Skin epidermis (tissue), 12 donors: ENCODE measurements around the gene PACSIN2.
"Not testable (repeated sequence)": the region's sequence is repeated elsewhere in the genome, so short reads cannot be mapped to it uniquely, and the experiment has no call there.

Experiments
- H3K27ac ChIP-seq, 21 experiments: fragments of 200-600 bp; sonication (generic) in 11 of 21; one replicate each; pipeline ENCODE4 v1.5.0; 2020; ENCODE audit warnings: mild to moderate bottlenecking in 3 of 21, inconsistent platforms in 2 of 21, moderate library complexity in 2 of 21
- H3K4me3 ChIP-seq, 7 experiments: fragments of 200-600 bp; sonication (generic) in 2 of 7; one replicate each; pipeline ENCODE4 v1.5.0; 2020; ENCODE audit warnings: inconsistent platforms in 2 of 7, mild to moderate bottlenecking in 2 of 7, moderate library complexity in 1 of 7

PACSIN2 gene

GRCh38 chr22:43013355-43014315, 1.3 kb downstream of the PACSIN2 start:
- Histone ChIP-seq H3K4me3 (peak overlapping the region; percentile 63 to 88 (median 85)), H3K27ac (peak overlapping the region in 15 of 21 experiments; percentile 41 to 92 (median 81))

DNA sequence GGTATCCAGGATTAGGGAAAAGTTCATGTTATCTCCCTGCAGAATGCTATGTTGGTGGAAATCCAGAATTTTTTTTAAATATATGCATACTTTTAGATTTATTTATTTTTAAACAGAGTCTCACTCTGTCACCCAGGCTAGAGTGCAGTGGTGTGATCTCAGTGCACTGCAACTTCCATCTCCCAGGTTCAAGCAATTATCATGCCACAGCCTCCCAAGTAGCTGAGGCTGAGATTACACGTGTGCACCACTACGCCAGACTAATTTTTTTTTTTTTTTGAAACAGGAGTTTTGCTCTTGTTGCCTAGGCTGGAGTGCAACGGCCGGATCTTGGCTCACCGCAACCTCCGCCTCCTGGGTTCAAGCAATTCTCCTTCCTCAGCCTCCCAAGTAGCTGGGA, 2.6 kb downstream of the PACSIN2 start:
- Histone ChIP-seq H3K27ac (no peak overlapping the region), H3K4me3 (no peak overlapping the region)

DNA sequence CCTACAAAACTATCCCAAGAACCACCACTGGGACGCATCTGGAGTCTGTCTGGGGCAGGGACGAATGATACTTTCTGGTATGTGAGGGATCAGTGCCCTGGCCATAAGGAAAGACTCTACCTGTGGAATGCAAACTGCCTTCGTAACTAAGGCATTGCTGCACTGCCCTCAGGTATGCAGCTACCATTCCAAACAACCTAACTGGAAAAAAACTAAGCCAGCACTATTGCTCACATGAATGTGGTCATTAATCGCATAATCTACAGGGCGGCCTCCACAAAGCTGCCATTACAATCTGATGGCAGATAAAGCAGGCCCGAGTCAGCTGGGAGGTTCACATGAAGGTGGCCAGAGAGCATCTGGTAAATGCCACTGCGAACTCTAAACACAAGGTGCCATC, 3.9 kb downstream of the PACSIN2 start:
- Histone ChIP-seq H3K4me3 (no peak overlapping the region), H3K27ac (no peak overlapping the region)

GRCh38 chr22:43009444-43009843, 5.5 kb downstream of the PACSIN2 start:
- H3K4me3 ChIP-seq = no peak overlapping the region
- H3K27ac ChIP-seq = peak overlapping the region in 3 of 21 experiments; percentile 4 to 71 (median 45)

- no peak overlapping the region for H3K4me3 ChIP-seq
- peak overlapping the region in 4 of 21 experiments; percentile 4 to 71 (median 44) for H3K27ac ChIP-seq
Measured at GRCh38 chr22:43008921-43009320, 6.0 kb downstream of the PACSIN2 start.

GRCh38 chr22:43008509-43008908, 6.4 kb downstream of the PACSIN2 start:
- H3K4me3 ChIP-seq = no peak overlapping the region
- H3K27ac ChIP-seq = peak overlapping the region in 3 of 21 experiments; percentile 27 to 71 (median 44)

DNA sequence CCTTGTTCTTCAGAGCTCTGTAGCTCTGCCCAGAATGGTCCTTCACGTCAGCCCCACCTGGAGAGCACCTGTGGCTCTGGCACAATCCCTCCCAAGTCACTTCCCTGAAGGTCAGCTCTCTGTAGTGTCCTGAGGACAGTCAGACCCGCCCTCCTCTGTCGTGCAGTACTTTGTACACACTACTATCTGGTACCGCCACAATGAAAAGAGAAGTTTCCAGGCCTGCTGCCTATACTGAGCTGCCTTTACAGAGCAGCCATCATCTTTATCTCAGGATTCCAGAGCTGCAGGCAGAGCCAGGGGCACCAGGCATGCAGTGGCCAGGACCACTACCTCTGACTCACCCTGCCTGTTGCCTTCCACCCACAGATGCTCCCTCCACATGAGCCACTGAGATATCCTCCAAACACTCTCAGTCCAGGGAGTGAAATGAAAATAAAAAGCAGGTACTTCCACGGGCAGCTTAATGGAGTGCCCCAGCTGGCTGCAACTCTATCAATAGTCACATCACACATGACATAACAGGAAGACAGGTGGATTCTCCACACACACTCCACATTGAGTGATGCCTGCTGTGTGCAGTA, 7.3 kb downstream of the PACSIN2 start:
- Histone ChIP-seq H3K4me3 (no peak overlapping the region), H3K27ac (peak overlapping the region in 1 of 21 experiments; percentile 27)

DNA sequence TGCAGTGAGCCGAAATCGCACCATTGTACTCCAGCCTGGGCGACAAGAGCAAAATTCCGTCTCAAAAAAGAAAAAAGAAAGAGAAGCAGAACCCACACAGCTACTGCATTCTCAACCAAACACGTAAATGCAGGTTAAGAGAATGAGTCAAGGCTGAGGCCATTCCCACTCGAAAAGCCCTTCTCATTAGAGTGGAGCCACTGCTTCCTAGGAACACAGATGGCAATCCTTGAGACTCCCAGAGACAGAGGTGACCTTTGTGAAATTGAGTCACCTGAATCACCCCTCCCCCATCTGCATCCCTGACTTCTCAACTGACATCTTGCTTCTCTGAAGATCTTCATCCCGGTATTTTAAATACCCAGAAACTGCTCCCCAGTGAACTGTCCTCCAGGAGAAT, 8.2 kb downstream of the PACSIN2 start:
- Histone ChIP-seq H3K4me3 (no peak overlapping the region), H3K27ac (no peak overlapping the region)

DNA sequence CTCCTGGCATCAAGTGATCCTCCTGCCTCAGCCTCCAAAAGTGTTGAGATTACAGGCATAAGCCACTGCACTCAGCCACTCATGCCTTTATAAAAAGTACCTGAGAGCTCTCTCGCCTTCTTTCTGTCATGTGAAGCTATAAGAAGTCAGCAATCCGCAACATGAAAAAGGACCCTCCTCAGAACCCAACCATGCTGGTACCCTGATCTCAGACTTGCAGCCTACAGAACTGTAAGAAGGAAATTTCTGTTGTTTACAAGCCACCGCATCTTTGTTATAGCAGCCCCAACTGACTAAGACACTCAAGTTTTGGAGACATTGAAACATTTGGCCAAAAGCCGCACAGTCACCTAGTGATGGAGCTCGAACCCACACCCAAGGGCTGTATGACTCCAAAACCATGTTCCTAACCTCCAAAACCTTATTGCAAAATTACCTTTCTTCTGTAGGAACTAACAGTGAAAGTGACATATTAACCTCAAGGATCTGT, 8.9 kb downstream of the PACSIN2 start:
- H3K27ac ChIP-seq = no peak overlapping the region
- no peak overlapping the region for H3K4me3 ChIP-seq

- Histone ChIP-seq H3K4me3 (no peak overlapping the region), H3K27ac (peak overlapping the region in 5 of 21 experiments; percentile 6 to 64 (median 47))
Measured at GRCh38 chr22:43005106-43005505, 9.8 kb downstream of the PACSIN2 start.

- Histone ChIP-seq H3K27ac (peak overlapping the region in 3 of 21 experiments; percentile 6 to 64 (median 49)), H3K4me3 (no peak overlapping the region)
Measured at GRCh38 chr22:43004362-43005035, 10.4 kb downstream of the PACSIN2 start.

GRCh38 chr22:43002202-43002586, 12.8 kb downstream of the PACSIN2 start:
- H3K4me3 ChIP-seq = no peak overlapping the region

GRCh38 chr22:43001271-43002201, 13.4 kb downstream of the PACSIN2 start:
- peak overlapping the region in 16 of 21 experiments; percentile 1 to 59 (median 37) for H3K27ac ChIP-seq

More at GRCh38 chr22:43002202-43002586, 12.8 kb downstream of the PACSIN2 start:
- peak overlapping the region in 10 of 21 experiments; percentile 1 to 59 (median 32) for H3K27ac ChIP-seq

GRCh38 chr22:43000441-43001175, 14.3 kb downstream of the PACSIN2 start:
- peak overlapping the region in 10 of 21 experiments; percentile 3 to 59 (median 42) for H3K27ac ChIP-seq
- no peak overlapping the region for H3K4me3 ChIP-seq

More at GRCh38 chr22:43001271-43002201, 13.4 kb downstream of the PACSIN2 start:
- H3K4me3 ChIP-seq = no peak overlapping the region

DNA sequence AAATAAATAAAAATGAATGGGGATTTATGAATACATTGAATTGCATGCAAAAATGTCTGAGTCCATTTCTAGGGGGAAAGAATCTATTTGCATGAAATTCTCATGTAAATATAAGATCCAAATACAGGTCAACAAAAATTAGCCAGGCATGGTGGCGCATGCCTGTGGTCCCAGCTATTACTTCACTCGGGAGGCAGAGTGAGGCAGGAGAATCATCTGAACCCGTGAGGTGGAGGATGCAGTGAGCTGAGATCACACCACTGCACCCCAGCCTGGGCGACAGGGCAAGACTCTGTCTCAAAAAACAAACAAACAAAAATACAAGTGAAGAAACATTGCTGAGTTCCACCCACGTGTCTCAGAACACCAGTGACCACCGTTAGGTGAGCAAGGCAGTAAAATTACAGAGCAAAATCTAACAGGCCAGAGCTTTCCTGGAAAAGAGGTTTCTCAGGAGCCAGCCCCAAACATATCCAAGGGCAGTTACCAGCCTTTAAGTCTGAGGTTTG, 17.3 kb downstream of the PACSIN2 start:
- peak overlapping the region in 3 of 21 experiments; percentile 42 to 80 (median 66) for H3K27ac ChIP-seq

DNA sequence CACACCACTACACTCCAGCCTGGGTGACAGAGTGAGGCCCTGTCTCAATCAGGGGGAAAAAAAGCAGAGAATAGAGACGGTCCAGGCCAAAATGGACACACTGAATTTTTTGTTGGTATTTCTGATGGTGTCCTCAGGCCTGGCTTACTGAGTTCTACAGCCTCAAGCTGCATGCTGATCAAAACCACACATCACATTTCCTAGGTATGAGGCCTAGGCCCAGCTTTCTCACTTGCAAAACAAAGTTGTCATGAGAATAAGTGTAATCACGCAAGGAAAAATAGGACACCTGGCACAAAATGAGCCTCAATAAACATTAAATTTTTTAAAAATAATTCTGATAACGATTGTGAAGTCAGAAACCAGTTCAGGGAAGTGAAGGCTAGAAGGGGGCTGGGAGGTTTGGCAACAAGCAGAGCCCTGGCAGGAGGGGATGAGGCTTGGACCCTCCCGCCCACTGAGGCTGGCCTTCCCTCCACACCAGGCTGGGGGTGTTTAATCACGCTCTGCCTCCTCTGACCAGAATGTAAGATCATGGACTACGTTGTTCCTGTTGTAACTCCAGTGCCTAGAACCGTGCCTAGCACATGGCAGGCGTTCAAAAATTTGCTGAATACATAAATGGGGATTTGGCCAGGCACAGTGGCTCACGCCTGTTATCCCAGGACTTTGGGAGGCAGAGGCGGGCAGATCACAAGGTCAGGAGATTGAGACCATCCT, 18.1 kb downstream of the PACSIN2 start:
- H3K27ac ChIP-seq = peak overlapping the region in 9 of 21 experiments; percentile 1 to 80 (median 47)

More for the DNA sequence above, 17.3 kb downstream of the PACSIN2 start:
- no peak overlapping the region for H3K4me3 ChIP-seq

GRCh38 chr22:42995654-42996053, 19.3 kb downstream of the PACSIN2 start:
- not testable (repeated sequence) for H3K4me3 ChIP-seq
- H3K27ac ChIP-seq = peak overlapping the region in 20 of 21 experiments; percentile 3 to 86 (median 72)

More for the DNA sequence above, 18.1 kb downstream of the PACSIN2 start:
- H3K4me3 ChIP-seq = no peak overlapping the region
